ENCODE results near the gene AHNAK2.
"Not testable (repeated sequence)": the region's sequence is repeated elsewhere in the genome, so short reads cannot be mapped to it uniquely, and the experiment has no call there.

AHNAK2 gene

GRCh38 chr14:104971447-104972240 is 6.5 kb downstream of the AHNAK2 start:
- DNase-seq, result no peak

GRCh38 chr14:104970231-104971068 is 7.7 kb downstream of the AHNAK2 start:
- DNase-seq, result no peak

- no peak for DNase-seq
Observed at GRCh38 chr14:104969741-104970230, 8.4 kb downstream of the AHNAK2 start.

GRCh38 chr14:104968541-104969401 is 9.4 kb downstream of the AHNAK2 start:
- DNase-seq, result no peak

GRCh38 chr14:104968153-104968527 is 10.0 kb downstream of the AHNAK2 start:
- DNase-seq, result no peak

- no peak for DNase-seq
Observed at GRCh38 chr14:104967386-104968152, 10.6 kb downstream of the AHNAK2 start.

- DNase-seq, result no peak
Observed at GRCh38 chr14:104966981-104967385, 11.2 kb downstream of the AHNAK2 start.

GRCh38 chr14:104966261-104966865 is 11.8 kb downstream of the AHNAK2 start:
- no peak for DNase-seq

- no peak for DNase-seq
Observed at GRCh38 chr14:104965561-104966231, 12.5 kb downstream of the AHNAK2 start.

- DNase-seq, result no peak
Observed at GRCh38 chr14:104964546-104964945, 13.6 kb downstream of the AHNAK2 start.

- DNase-seq, result no peak
Observed at GRCh38 chr14:104957146-104958113, 20.7 kb downstream of the AHNAK2 start.

- no peak for DNase-seq
Observed at GRCh38 chr14:104956290-104956890, 21.8 kb downstream of the AHNAK2 start.

- DNase-seq, result no peak
Observed at GRCh38 chr14:104955396-104955770, 22.8 kb downstream of the AHNAK2 start.

GRCh38 chr14:104954746-104955395 is 23.3 kb downstream of the AHNAK2 start:
- no peak for DNase-seq

GRCh38 chr14:104953896-104954656 is 24.1 kb downstream of the AHNAK2 start:
- no peak for DNase-seq

- no peak for DNase-seq
Observed at GRCh38 chr14:104953097-104953496, 25.1 kb downstream of the AHNAK2 start.

GRCh38 chr14:104951863-104952657 is 26.1 kb downstream of the AHNAK2 start:
- DNase-seq, result not testable (repeated sequence)
